ENCODE results near the gene ARHGEF37. TPM values are rescaled to one million over a fixed set of nuclear protein-coding genes. Genes with fewer than 3 reads are reported as not detected.
"Not testable (repeated sequence)": the region's sequence is repeated elsewhere in the genome, so short reads cannot be mapped to it uniquely, and the experiment has no call there.

Gene ARHGEF37
- total RNA-seq, 1 donor from 2014 or later = 2.1 TPM

- Histone ChIP-seq H3K27me3 (ENCODE audit: control insufficient read depth in 3 of 3, insufficient read depth in 3 of 3, low read length in 3 of 3) (no peaks in the 10 kb centered on the region), H3K9me3 (ENCODE audit: control insufficient read depth in 3 of 3, low read length in 3 of 3) (no peaks in the 10 kb centered on the region), H3K4me1 (ENCODE audit: control insufficient read depth in 3 of 3, insufficient read depth in 3 of 3, low read length in 3 of 3) (peaks cover 17 to 22% (median 18%) of the 10 kb centered on the region in 3 donors), H3K27ac (ENCODE audit: low read depth, low read length) (peak overlapping the region; percentile 69), H3K4me3 (ENCODE audit: low read length in 3 of 3) (no peak overlapping the region), H3K9ac (ENCODE audit: low read depth in 1 of 3, low read length in 3 of 3) (peak overlapping the region in 2 of 3 donors; percentile 0 to 1), H3K36me3 (ENCODE audit: control insufficient read depth in 3 of 3, insufficient read depth in 3 of 3, low read length in 3 of 3) (no peaks in the 10 kb centered on the region)
These were observed 17.8 kb upstream of the ARHGEF37 start for GRCh38 chr5:149563466-149563865.

GRCh38 chr5:149564542-149565140 is 16.7 kb upstream of the ARHGEF37 start:
- H3K4me3 ChIP-seq (ENCODE audit: low read length in 3 of 3) = not testable (repeated sequence)

GRCh38 chr5:149567226-149567625 is 14.1 kb upstream of the ARHGEF37 start:
- Histone ChIP-seq H3K36me3 (ENCODE audit: control insufficient read depth in 3 of 3, insufficient read depth in 3 of 3, low read length in 3 of 3) (no peaks in the 10 kb centered on the region), H3K27ac (ENCODE audit: low read depth, low read length) (no peak overlapping the region), H3K27me3 (ENCODE audit: control insufficient read depth in 3 of 3, insufficient read depth in 3 of 3, low read length in 3 of 3) (no peaks in the 10 kb centered on the region), H3K9me3 (ENCODE audit: control insufficient read depth in 3 of 3, low read length in 3 of 3) (no peaks in the 10 kb centered on the region), H3K4me1 (ENCODE audit: control insufficient read depth in 3 of 3, insufficient read depth in 3 of 3, low read length in 3 of 3) (peaks cover 5 to 12% (median 11%) of the 10 kb centered on the region in 3 donors), H3K9ac (ENCODE audit: low read depth in 1 of 3, low read length in 3 of 3) (no peak overlapping the region), H3K4me3 (ENCODE audit: low read length in 3 of 3) (no peak overlapping the region)

More at GRCh38 chr5:149564542-149565140, 16.7 kb upstream of the ARHGEF37 start:
- Histone ChIP-seq H3K4me1 (ENCODE audit: control insufficient read depth in 3 of 3, insufficient read depth in 3 of 3, low read length in 3 of 3) (peaks cover 17 to 22% (median 18%) of the 10 kb centered on the region in 3 donors), H3K9ac (ENCODE audit: low read depth in 1 of 3, low read length in 3 of 3) (peak overlapping the region in 1 of 3 donors; percentile 58)
- not testable (repeated sequence) for H3K27me3 ChIP-seq (ENCODE audit: control insufficient read depth in 3 of 3, insufficient read depth in 3 of 3, low read length in 3 of 3); H3K9me3 ChIP-seq (ENCODE audit: control insufficient read depth in 3 of 3, low read length in 3 of 3); H3K36me3 ChIP-seq (ENCODE audit: control insufficient read depth in 3 of 3, insufficient read depth in 3 of 3, low read length in 3 of 3); H3K27ac ChIP-seq (ENCODE audit: low read depth, low read length)

GRCh38 chr5:149572170-149572569 is 9.1 kb upstream of the ARHGEF37 start:
- no peak overlapping the region for H3K4me3 ChIP-seq (ENCODE audit: low read length in 3 of 3)
- no peaks in the 10 kb centered on the region for H3K4me1 ChIP-seq (ENCODE audit: control insufficient read depth in 3 of 3, insufficient read depth in 3 of 3, low read length in 3 of 3)
- no peaks in the 10 kb centered on the region for H3K27me3 ChIP-seq (ENCODE audit: control insufficient read depth in 3 of 3, insufficient read depth in 3 of 3, low read length in 3 of 3)
- H3K27ac ChIP-seq (ENCODE audit: low read depth, low read length) = no peak overlapping the region
- no peak overlapping the region for H3K9ac ChIP-seq (ENCODE audit: low read depth in 1 of 3, low read length in 3 of 3)
- no peaks in the 10 kb centered on the region for H3K36me3 ChIP-seq (ENCODE audit: control insufficient read depth in 3 of 3, insufficient read depth in 3 of 3, low read length in 3 of 3)
- H3K9me3 ChIP-seq (ENCODE audit: control insufficient read depth in 3 of 3, low read length in 3 of 3) = no peaks in the 10 kb centered on the region

- Histone ChIP-seq H3K27me3 (ENCODE audit: control insufficient read depth in 3 of 3, insufficient read depth in 3 of 3, low read length in 3 of 3) (no peaks in the 10 kb centered on the region), H3K4me3 (ENCODE audit: low read length in 3 of 3) (no peak overlapping the region), H3K27ac (ENCODE audit: low read depth, low read length) (no peak overlapping the region)
These were observed 8.6 kb upstream of the ARHGEF37 start for GRCh38 chr5:149572576-149573231.

GRCh38 chr5:149575131-149575530 is 6.2 kb upstream of the ARHGEF37 start:
- Histone ChIP-seq H3K27ac (ENCODE audit: low read depth, low read length) (no peak overlapping the region), H3K4me3 (ENCODE audit: low read length in 3 of 3) (no peak overlapping the region), H3K4me1 (ENCODE audit: control insufficient read depth in 3 of 3, insufficient read depth in 3 of 3, low read length in 3 of 3) (no peaks in the 10 kb centered on the region), H3K9me3 (ENCODE audit: control insufficient read depth in 3 of 3, low read length in 3 of 3) (no peaks in the 10 kb centered on the region), H3K9ac (ENCODE audit: low read depth in 1 of 3, low read length in 3 of 3) (no peak overlapping the region), H3K36me3 (ENCODE audit: control insufficient read depth in 3 of 3, insufficient read depth in 3 of 3, low read length in 3 of 3) (no peaks in the 10 kb centered on the region), H3K27me3 (ENCODE audit: control insufficient read depth in 3 of 3, insufficient read depth in 3 of 3, low read length in 3 of 3) (no peaks in the 10 kb centered on the region)

More at GRCh38 chr5:149572576-149573231, 8.6 kb upstream of the ARHGEF37 start:
- Histone ChIP-seq H3K4me1 (ENCODE audit: control insufficient read depth in 3 of 3, insufficient read depth in 3 of 3, low read length in 3 of 3) (no peaks in the 10 kb centered on the region), H3K9ac (ENCODE audit: low read depth in 1 of 3, low read length in 3 of 3) (no peak overlapping the region), H3K9me3 (ENCODE audit: control insufficient read depth in 3 of 3, low read length in 3 of 3) (no peaks in the 10 kb centered on the region), H3K36me3 (ENCODE audit: control insufficient read depth in 3 of 3, insufficient read depth in 3 of 3, low read length in 3 of 3) (no peaks in the 10 kb centered on the region)

GRCh38 chr5:149576021-149576420 is 5.3 kb upstream of the ARHGEF37 start:
- no peak overlapping the region for H3K9ac ChIP-seq (ENCODE audit: low read depth in 1 of 3, low read length in 3 of 3)
- no peaks in the 10 kb centered on the region for H3K9me3 ChIP-seq (ENCODE audit: control insufficient read depth in 3 of 3, low read length in 3 of 3)
- no peak overlapping the region for H3K4me3 ChIP-seq (ENCODE audit: low read length in 3 of 3)
- no peak overlapping the region for H3K27ac ChIP-seq (ENCODE audit: low read depth, low read length)
- no peaks in the 10 kb centered on the region for H3K27me3 ChIP-seq (ENCODE audit: control insufficient read depth in 3 of 3, insufficient read depth in 3 of 3, low read length in 3 of 3)
- peaks cover 3 to 5% (median 4%) of the 10 kb centered on the region in 3 donors for H3K4me1 ChIP-seq (ENCODE audit: control insufficient read depth in 3 of 3, insufficient read depth in 3 of 3, low read length in 3 of 3)
- H3K36me3 ChIP-seq (ENCODE audit: control insufficient read depth in 3 of 3, insufficient read depth in 3 of 3, low read length in 3 of 3) = no peaks in the 10 kb centered on the region

- Histone ChIP-seq H3K9ac (ENCODE audit: low read depth in 1 of 3, low read length in 3 of 3) (no peak overlapping the region), H3K9me3 (ENCODE audit: control insufficient read depth in 3 of 3, low read length in 3 of 3) (no peaks in the 10 kb centered on the region), H3K27me3 (ENCODE audit: control insufficient read depth in 3 of 3, insufficient read depth in 3 of 3, low read length in 3 of 3) (no peaks in the 10 kb centered on the region), H3K4me3 (ENCODE audit: low read length in 3 of 3) (no peak overlapping the region), H3K27ac (ENCODE audit: low read depth, low read length) (no peak overlapping the region), H3K36me3 (ENCODE audit: control insufficient read depth in 3 of 3, insufficient read depth in 3 of 3, low read length in 3 of 3) (no peaks in the 10 kb centered on the region), H3K4me1 (ENCODE audit: control insufficient read depth in 3 of 3, insufficient read depth in 3 of 3, low read length in 3 of 3) (peaks cover 22 to 27% (median 24%) of the 10 kb centered on the region in 3 donors)
These were observed 2.4 kb upstream of the ARHGEF37 start for GRCh38 chr5:149578896-149579295.

GRCh38 chr5:149580808-149581191 is 498 bp upstream of the ARHGEF37 start:
- peak overlapping the region; percentile 81 to 90 (median 81) for H3K9ac ChIP-seq (ENCODE audit: low read depth in 1 of 3, low read length in 3 of 3)
- peak overlapping the region; percentile 73 for H3K27ac ChIP-seq (ENCODE audit: low read depth, low read length)
- no peaks in the 10 kb centered on the region for H3K27me3 ChIP-seq (ENCODE audit: control insufficient read depth in 3 of 3, insufficient read depth in 3 of 3, low read length in 3 of 3)
- no peaks in the 10 kb centered on the region for H3K36me3 ChIP-seq (ENCODE audit: control insufficient read depth in 3 of 3, insufficient read depth in 3 of 3, low read length in 3 of 3)
- peaks cover 25 to 32% (median 28%) of the 10 kb centered on the region in 3 donors for H3K4me1 ChIP-seq (ENCODE audit: control insufficient read depth in 3 of 3, insufficient read depth in 3 of 3, low read length in 3 of 3)
- peak overlapping the region; percentile 81 to 87 (median 85) for H3K4me3 ChIP-seq (ENCODE audit: low read length in 3 of 3)
- no peaks in the 10 kb centered on the region for H3K9me3 ChIP-seq (ENCODE audit: control insufficient read depth in 3 of 3, low read length in 3 of 3)
